ENCODE data around the gene CGB3.

CGB3 gene

GRCh38 chr19:48988860-48989259, 35.3 kb downstream of the CGB3 start:
- Histone ChIP-seq H3K4me1 (ENCODE audit: control insufficient read depth in 1 of 2, insufficient read depth in 1 of 2, low read depth in 1 of 2, low read length in 1 of 2) (peaks cover 25 to 27% of the 10 kb centered on the region in 2 experiments), H3K36me3 (peaks cover 67% of the 10 kb centered on the region), H3K9me3 (no peaks in the 10 kb centered on the region), H3K4me3 (ENCODE audit: low read depth in 1 of 2, low read length in 1 of 2) (no peak overlapping the region), H3K27me3 (no peaks in the 10 kb centered on the region), H3K27ac (no peak overlapping the region)
- no peak for TF ChIP-seq CTCF (IDR thresholded peaks at IDR 0.05)

GRCh38 chr19:48988286-48988685, 35.8 kb downstream of the CGB3 start:
- Histone ChIP-seq H3K27ac (no peak overlapping the region), H3K9me3 (no peaks in the 10 kb centered on the region), H3K36me3 (peaks cover 73% of the 10 kb centered on the region), H3K27me3 (no peaks in the 10 kb centered on the region), H3K4me1 (ENCODE audit: control insufficient read depth in 1 of 2, insufficient read depth in 1 of 2, low read depth in 1 of 2, low read length in 1 of 2) (peaks cover 23 to 24% of the 10 kb centered on the region in 2 experiments), H3K4me3 (ENCODE audit: low read depth in 1 of 2, low read length in 1 of 2) (no peak overlapping the region)
- TF ChIP-seq CTCF (IDR thresholded peaks at IDR 0.05), result no peak

GRCh38 chr19:48987323-48987722, 36.8 kb downstream of the CGB3 start:
- Histone ChIP-seq H3K27me3 (no peaks in the 10 kb centered on the region), H3K4me3 (ENCODE audit: low read depth in 1 of 2, low read length in 1 of 2) (no peak overlapping the region), H3K4me1 (ENCODE audit: control insufficient read depth in 1 of 2, insufficient read depth in 1 of 2, low read depth in 1 of 2, low read length in 1 of 2) (peaks cover 15 to 18% of the 10 kb centered on the region in 2 experiments), H3K9me3 (no peaks in the 10 kb centered on the region), H3K36me3 (peaks cover 82% of the 10 kb centered on the region), H3K27ac (no peak overlapping the region)
- no peak for TF ChIP-seq CTCF (IDR thresholded peaks at IDR 0.05)

- no peak for TF ChIP-seq CTCF (IDR thresholded peaks at IDR 0.05)
- Histone ChIP-seq H3K9me3 (no peaks in the 10 kb centered on the region), H3K36me3 (peaks cover 91% of the 10 kb centered on the region), H3K27ac (no peak overlapping the region), H3K4me3 (ENCODE audit: low read depth in 1 of 2, low read length in 1 of 2) (no peak overlapping the region), H3K4me1 (ENCODE audit: control insufficient read depth in 1 of 2, insufficient read depth in 1 of 2, low read depth in 1 of 2, low read length in 1 of 2) (peaks cover 4 to 7% of the 10 kb centered on the region in 2 experiments), H3K27me3 (no peaks in the 10 kb centered on the region)
Observed at GRCh38 chr19:48986211-48986610, 37.9 kb downstream of the CGB3 start.

- peaks cover 94% of the 10 kb centered on the region for H3K36me3 ChIP-seq
- H3K4me1 ChIP-seq (ENCODE audit: control insufficient read depth in 1 of 2, insufficient read depth in 1 of 2, low read depth in 1 of 2, low read length in 1 of 2), result peaks cover 0 to 2% of the 10 kb centered on the region in 2 experiments
- H3K9me3 ChIP-seq, result no peaks in the 10 kb centered on the region
- H3K27ac ChIP-seq, result no peak overlapping the region
- no peak overlapping the region for H3K4me3 ChIP-seq (ENCODE audit: low read depth in 1 of 2, low read length in 1 of 2)
- no peaks in the 10 kb centered on the region for H3K27me3 ChIP-seq
- TF ChIP-seq CTCF (IDR thresholded peaks at IDR 0.05), result no peak
Observed at GRCh38 chr19:48985711-48986110, 38.4 kb downstream of the CGB3 start.

- H3K36me3 ChIP-seq, result peaks cover 95% of the 10 kb centered on the region
- no peak for TF ChIP-seq CTCF (IDR thresholded peaks at IDR 0.05)
- H3K27ac ChIP-seq, result no peak overlapping the region
- no peaks in the 10 kb centered on the region for H3K4me1 ChIP-seq (ENCODE audit: control insufficient read depth in 1 of 2, insufficient read depth in 1 of 2, low read depth in 1 of 2, low read length in 1 of 2)
- H3K4me3 ChIP-seq (ENCODE audit: low read depth in 1 of 2, low read length in 1 of 2), result no peak overlapping the region
- no peaks in the 10 kb centered on the region for H3K27me3 ChIP-seq
- no peaks in the 10 kb centered on the region for H3K9me3 ChIP-seq
Observed at GRCh38 chr19:48982280-48982679, 41.9 kb downstream of the CGB3 start.

Measured in neutrophil (primary cell).